ENCODE results near the gene GAREM1.

Gene GAREM1

DNA sequence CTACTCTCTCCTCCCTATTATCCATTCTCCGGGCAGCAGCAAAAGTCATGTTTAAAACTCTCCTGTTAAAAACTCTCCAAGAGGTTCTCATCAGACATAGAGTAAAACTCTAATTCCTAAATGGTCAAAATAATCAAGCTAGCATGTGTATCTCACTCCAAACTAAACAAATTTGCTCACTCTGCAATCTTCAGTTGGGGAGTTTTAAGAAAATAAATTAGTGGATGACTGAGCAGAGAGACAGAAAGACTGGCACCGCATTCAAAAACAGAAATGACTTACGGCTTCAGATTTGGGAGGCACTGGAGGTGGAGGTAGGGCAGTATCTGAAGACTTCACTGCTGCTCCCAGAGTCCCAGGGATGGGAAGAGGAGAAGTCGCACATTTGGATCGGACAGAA, 183.9 kb downstream of the GAREM1 start:
- DNase-seq: no peak

DNA sequence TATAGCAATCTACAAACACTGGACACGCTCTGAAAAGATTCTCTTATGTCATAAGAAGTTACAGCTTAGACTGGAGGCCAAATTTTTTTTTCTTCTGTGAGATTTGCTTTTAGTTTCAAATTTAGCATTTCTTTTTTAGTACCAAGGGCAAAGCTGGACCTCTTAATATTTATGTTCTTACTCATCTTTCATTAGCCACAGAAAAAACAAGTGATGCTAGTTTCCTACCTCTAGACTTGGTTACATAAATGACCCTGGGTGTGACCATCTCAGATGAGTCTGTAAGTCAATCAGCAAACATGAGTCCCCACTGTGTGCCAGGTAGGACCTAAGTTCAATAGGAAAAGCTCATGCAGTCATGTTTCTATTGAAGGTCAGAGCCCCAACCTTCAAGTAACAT, 186.4 kb downstream of the GAREM1 start:
- DNase-seq: no peak

DNA sequence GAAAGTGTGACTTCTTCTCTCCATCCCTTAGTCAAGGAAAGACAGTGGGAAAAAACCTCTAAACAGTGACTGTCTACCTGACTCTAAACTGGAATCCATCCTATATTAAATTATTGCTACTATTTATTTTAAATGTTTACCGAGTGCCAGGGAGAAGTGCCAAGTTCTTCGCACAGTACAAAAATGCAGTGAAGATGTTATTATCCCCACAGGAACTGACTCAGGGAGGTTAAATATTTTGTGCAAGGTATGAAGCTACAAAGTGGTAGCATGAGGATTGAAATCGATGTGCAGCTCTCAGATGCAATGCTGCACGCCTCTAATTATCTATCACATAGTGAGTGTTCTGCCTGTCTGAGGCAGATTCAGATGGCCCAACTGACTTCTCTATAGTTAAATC, 189.8 kb downstream of the GAREM1 start:
- DNase-seq: no peak

GRCh38 chr18:32280188-32280783, 190.4 kb downstream of the GAREM1 start:
- no peak for DNase-seq

- DNase-seq: no peak
Measured at GRCh38 chr18:32278177-32278799, 192.4 kb downstream of the GAREM1 start.

DNA sequence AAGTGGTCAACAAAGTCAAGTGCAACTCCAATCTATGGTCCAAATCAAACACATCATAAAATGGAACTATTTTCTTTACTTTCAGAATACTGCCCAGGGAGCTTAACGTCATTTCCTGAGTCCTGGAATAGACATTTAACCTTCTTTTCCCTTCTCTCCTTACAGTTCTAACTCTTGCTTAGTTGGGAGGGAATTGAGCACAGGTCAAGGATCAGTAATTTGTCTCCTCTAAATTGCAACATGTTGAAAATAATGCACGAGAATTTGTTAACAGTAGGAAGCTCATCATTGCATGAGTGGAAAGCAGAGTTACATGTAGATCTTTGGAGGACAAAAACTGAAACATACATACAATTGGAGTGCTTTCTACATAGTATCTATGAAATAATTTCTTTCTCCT, 193.1 kb downstream of the GAREM1 start:
- DNase-seq: no peak

GRCh38 chr18:32276906-32277305, 193.8 kb downstream of the GAREM1 start:
- DNase-seq: no peak

DNA sequence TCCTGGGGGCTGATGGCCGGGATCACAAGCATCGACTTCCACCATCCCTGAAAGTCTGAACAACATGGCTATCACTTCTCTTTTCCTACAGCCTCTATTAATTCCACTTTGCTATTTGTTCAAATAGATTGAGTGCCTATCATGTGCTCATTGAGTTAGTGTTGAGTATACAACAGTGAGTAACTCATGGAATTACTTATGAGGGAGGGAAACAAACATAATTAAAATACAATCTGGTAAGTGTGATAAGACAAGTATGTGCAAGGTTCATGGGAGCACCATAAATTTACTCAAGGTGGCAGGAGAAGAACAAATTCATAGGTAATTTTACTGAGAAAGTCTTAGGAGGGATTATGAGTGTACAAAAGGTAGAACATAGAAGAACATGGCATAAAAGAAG, 194.4 kb downstream of the GAREM1 start:
- DNase-seq: no peak

- no peak for DNase-seq
Measured at GRCh38 chr18:32275221-32275620, 195.5 kb downstream of the GAREM1 start.

- DNase-seq: peak; percentile 9
Measured at GRCh38 chr18:32274307-32274706, 196.4 kb downstream of the GAREM1 start.

GRCh38 chr18:32271672-32272208, 198.9 kb downstream of the GAREM1 start:
- DNase-seq: peak; percentile 18

DNA sequence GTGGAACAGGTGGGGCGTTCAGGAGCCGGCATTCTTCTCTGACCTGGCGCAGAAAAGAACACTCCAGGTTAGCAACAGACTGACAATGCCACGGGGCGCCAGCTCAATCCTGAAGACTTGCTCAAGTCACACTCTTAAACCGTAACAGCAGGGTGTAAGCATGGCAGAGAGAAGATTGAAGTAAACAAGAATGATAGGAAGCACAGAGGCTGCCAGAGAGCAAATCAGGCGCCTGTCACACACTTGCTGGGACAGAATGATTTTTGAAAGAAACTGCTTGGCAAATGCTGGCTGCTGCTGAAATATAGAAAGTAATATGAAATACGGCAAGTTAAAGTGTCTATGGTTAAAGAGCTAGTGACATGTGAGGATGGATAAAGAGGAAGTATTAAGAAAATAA, 200.3 kb downstream of the GAREM1 start:
- no peak for DNase-seq

DNA sequence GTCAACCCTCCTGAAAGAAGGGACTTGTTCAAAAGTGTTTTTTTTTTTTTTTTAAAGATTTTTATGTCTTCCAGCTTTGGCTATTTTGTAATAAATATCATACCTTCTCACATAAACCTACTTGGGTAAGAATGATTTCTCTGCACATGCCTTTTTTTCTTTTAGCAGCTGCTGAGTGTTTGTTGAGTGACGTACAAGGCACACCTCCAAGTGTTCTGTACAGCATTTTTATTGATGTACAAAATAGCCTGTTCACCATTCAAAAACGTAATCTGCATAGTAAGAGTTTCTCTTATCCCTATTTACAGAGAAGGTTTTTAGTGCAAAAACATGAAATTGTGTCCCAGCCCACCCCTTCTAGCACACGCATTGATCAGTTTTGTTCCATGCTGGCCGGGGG, 203.2 kb downstream of the GAREM1 start:
- DNase-seq: no peak

DNA sequence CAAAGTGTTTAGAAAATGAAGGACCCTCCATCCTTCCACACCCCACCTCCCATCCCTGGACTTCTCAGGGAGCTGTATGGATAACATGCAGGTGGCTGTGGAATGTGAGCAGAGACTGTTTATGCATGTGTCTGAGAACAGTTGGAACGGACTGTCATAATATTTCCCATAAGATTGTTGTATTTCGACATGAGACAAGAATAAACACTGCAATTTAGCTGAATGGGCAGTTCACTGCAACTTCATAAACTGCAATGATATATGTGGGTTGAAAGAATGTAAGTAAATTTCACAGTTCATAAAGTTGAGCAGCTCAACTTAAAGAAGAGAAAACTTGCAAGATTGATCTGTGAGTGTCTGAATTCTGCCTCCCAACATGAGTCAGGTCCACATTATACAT, 206.3 kb downstream of the GAREM1 start:
- no peak for DNase-seq

DNA sequence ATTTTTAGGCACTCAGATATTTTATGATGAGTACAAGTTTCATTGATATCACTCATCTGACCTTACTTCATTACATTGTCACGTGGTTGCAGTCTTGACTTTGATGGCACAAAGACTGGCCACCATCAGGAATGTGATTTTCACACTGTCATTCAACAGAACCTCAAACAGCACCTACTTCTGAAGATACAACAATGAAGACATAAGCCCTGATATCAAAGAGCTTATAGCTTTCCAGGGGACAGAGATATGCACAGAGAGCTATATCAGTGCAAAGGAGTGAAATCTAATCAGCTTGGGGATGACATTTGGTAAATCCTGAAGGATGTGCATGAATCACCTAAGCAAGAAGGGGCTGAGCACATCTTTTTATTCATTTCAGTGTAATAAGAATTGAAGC, 208.6 kb downstream of the GAREM1 start:
- no peak for DNase-seq

DNA sequence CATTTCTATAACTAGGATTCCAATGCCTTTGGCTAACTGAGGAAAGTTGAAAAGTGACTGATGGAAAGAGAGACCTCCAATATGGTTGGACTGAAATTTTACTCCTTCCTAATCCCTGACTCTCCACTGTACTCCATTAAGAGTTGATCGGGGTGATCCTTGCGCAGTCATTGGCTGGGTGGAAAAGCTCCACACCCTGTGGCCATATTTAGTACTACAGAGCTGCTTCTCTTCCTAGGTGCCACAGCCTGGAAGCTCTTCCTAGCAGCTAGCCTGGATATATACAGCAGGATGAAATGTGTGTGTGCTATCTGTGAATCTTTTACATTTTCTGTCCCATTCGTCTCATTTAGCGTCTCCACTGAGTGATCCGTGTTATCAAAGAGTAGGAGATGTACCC, 209.7 kb downstream of the GAREM1 start:
- no peak for DNase-seq

- no peak for DNase-seq
Measured at GRCh38 chr18:32259553-32259952, 211.1 kb downstream of the GAREM1 start.

GRCh38 chr18:32258558-32259204, 212.0 kb downstream of the GAREM1 start:
- no peak for DNase-seq

- DNase-seq: no peak
Measured at GRCh38 chr18:32258148-32258547, 212.5 kb downstream of the GAREM1 start.

GRCh38 chr18:32257084-32257785, 213.4 kb downstream of the GAREM1 start:
- DNase-seq: no peak

GRCh38 chr18:32255570-32255969, 215.1 kb downstream of the GAREM1 start:
- no peak for DNase-seq

- no peak for DNase-seq
Measured at GRCh38 chr18:32252141-32252860, 218.4 kb downstream of the GAREM1 start.

- DNase-seq: no peak
Measured at GRCh38 chr18:32251466-32251865, 219.2 kb downstream of the GAREM1 start.

Data from retina (tissue), 1 donor.